ENCODE results near the gene KCTD1. TPM values are rescaled to one million over a fixed set of nuclear protein-coding genes. Genes with fewer than 3 reads are reported as not detected.

KCTD1 gene
- total RNA-seq = 1 to 10 TPM; 2.8 to 3.4 TPM
- polyA plus RNA-seq = under 1 TPM in 1 of 2 donors, not detected in 1; 0.34 TPM

GRCh38 chr18:26548415-26549262 is at the start of gene KCTD1:
Gene KCTD1 (minus strand): TSS chr18:26548553. CDS start chr18:26548536, 17 bp downstream.
- H3K9me3 Mint-ChIP-seq = peaks cover 0 to 6% (median 0%) of the 10 kb centered on the region in 8 donors
- Histone ChIP-seq H3K36me3 (ENCODE audit: insufficient read depth, low read length) (no peaks in the 10 kb centered on the region), H3K9me3 (ENCODE audit: control insufficient read depth in 1 of 2, low read length in 2 of 2) (no peaks in the 10 kb centered on the region), H3K4me1 (ENCODE audit: insufficient read depth, low read length) (peaks cover 44% of the 10 kb centered on the region), H3K4me3 (ENCODE audit: low read length in 2 of 2) (peak within 1 kb of the TSS in 1 of 2 donors; percentile 42), H3K27ac (ENCODE audit: low read depth, low read length) (no peak within 1 kb of the TSS), H3K27me3 (ENCODE audit: insufficient read depth, low read length) (peaks cover 16% of the 10 kb centered on the region)
- peak; percentile 55 to 72 (median 68) for DNase-seq
- peaks cover 17 to 52% (median 32%) of the 10 kb centered on the region in 4 donors for H3K4me1 Mint-ChIP-seq
- peak within 1 kb of the TSS in 3 of 7 donors; percentile 22 to 68 (median 64) for H3K27ac Mint-ChIP-seq
- peaks cover 0 to 1% of the 10 kb centered on the region in 2 donors for H3K36me3 Mint-ChIP-seq
- H3K4me3 Mint-ChIP-seq = peak within 1 kb of the TSS; percentile 85 to 92 (median 88)
- intact Hi-C loops (cut with micrococcal nuclease) = loop anchor here (5.0 kb wide), 1 partner anchor 456 kb away; the partner anchor contains the start of gene SS18
- CTCF ChIA-PET (ENCODE audit: partially characterized antibody) = interaction anchor here (0.7 to 1.4 kb wide), 3 partner anchors 38 to 164 kb away, joined by 3 to 4 read pairs (median 3); no protein-coding TSS in a partner anchor
- POLR2A ChIA-PET (ENCODE audit: partially characterized antibody) = interaction anchor here (1.4 kb wide), 1 partner anchor 14 kb away, joined by 3 read pairs; no protein-coding TSS in a partner anchor
- peaks cover 20 to 26% of the 10 kb centered on the region in 2 donors for H3K27me3 Mint-ChIP-seq

- H3K9me3 ChIP-seq (ENCODE audit: control insufficient read depth in 1 of 2, low read length in 2 of 2) = no peaks in the 10 kb centered on the region
- H3K27ac ChIP-seq (ENCODE audit: low read depth, low read length) = no peak overlapping the region
- Mint-ChIP-seq H3K4me1 (no peaks in the 10 kb centered on the region), H3K27me3 (peaks cover 6 to 11% of the 10 kb centered on the region in 2 donors), H3K36me3 (no peaks in the 10 kb centered on the region), H3K9me3 (peaks cover 0 to 6% (median 1%) of the 10 kb centered on the region in 8 donors), H3K27ac (no peak overlapping the region), H3K4me3 (no peak overlapping the region)
- no peaks in the 10 kb centered on the region for H3K36me3 ChIP-seq (ENCODE audit: insufficient read depth, low read length)
- CTCF ChIA-PET (ENCODE audit: partially characterized antibody) = no interaction called here
- intact Hi-C loops (cut with micrococcal nuclease) = no loop called here
- POLR2A ChIA-PET (ENCODE audit: partially characterized antibody) = no interaction called here
- no peak for DNase-seq
- no peaks in the 10 kb centered on the region for H3K4me1 ChIP-seq (ENCODE audit: insufficient read depth, low read length)
- H3K27me3 ChIP-seq (ENCODE audit: insufficient read depth, low read length) = no peaks in the 10 kb centered on the region
- H3K4me3 ChIP-seq (ENCODE audit: low read length in 2 of 2) = no peak overlapping the region
These were observed 45.3 kb upstream of the KCTD1 start for GRCh38 chr18:26593365-26594320.

- no peaks in the 10 kb centered on the region for H3K9me3 Mint-ChIP-seq
- H3K9me3 ChIP-seq (ENCODE audit: control insufficient read depth in 1 of 2, low read length in 2 of 2) = no peaks in the 10 kb centered on the region
- H3K4me3 Mint-ChIP-seq = no peak overlapping the region
- no peak overlapping the region for H3K27ac Mint-ChIP-seq
- no peaks in the 10 kb centered on the region for H3K4me1 ChIP-seq (ENCODE audit: insufficient read depth, low read length)
- H3K27ac ChIP-seq (ENCODE audit: low read depth, low read length) = no peak overlapping the region
- H3K27me3 ChIP-seq (ENCODE audit: insufficient read depth, low read length) = no peaks in the 10 kb centered on the region
- no peaks in the 10 kb centered on the region for H3K36me3 Mint-ChIP-seq
- CTCF ChIA-PET (ENCODE audit: partially characterized antibody) = no interaction called here
- no peak for DNase-seq
- H3K4me1 Mint-ChIP-seq = no peaks in the 10 kb centered on the region
- intact Hi-C loops (cut with micrococcal nuclease) = no loop called here
- H3K4me3 ChIP-seq (ENCODE audit: low read length in 2 of 2) = no peak overlapping the region
- POLR2A ChIA-PET (ENCODE audit: partially characterized antibody) = no interaction called here
- no peaks in the 10 kb centered on the region for H3K36me3 ChIP-seq (ENCODE audit: insufficient read depth, low read length)
- H3K27me3 Mint-ChIP-seq = peaks cover 2 to 11% of the 10 kb centered on the region in 2 donors
These were observed 36.4 kb upstream of the KCTD1 start for GRCh38 chr18:26584745-26585144.

GRCh38 chr18:26579941-26580618 is 31.7 kb upstream of the KCTD1 start:
- Mint-ChIP-seq H3K9me3 (peaks cover 0 to 1% (median 0%) of the 10 kb centered on the region in 8 donors), H3K36me3 (no peaks in the 10 kb centered on the region), H3K4me3 (no peak overlapping the region), H3K4me1 (peaks cover 3 to 12% (median 8%) of the 10 kb centered on the region in 4 donors), H3K27ac (no peak overlapping the region), H3K27me3 (peaks cover 14 to 22% of the 10 kb centered on the region in 2 donors)
- peaks cover 8% of the 10 kb centered on the region for H3K4me1 ChIP-seq (ENCODE audit: insufficient read depth, low read length)
- ChIA-PET CTCF (ENCODE audit: partially characterized antibody) (no interaction called here), POLR2A (ENCODE audit: partially characterized antibody) (no interaction called here)
- intact Hi-C loops (cut with micrococcal nuclease) = no loop called here
- no peak overlapping the region for H3K27ac ChIP-seq (ENCODE audit: low read depth, low read length)
- no peak overlapping the region for H3K4me3 ChIP-seq (ENCODE audit: low read length in 2 of 2)
- no peak for DNase-seq
- H3K36me3 ChIP-seq (ENCODE audit: insufficient read depth, low read length) = no peaks in the 10 kb centered on the region
- H3K9me3 ChIP-seq (ENCODE audit: control insufficient read depth in 1 of 2, low read length in 2 of 2) = no peaks in the 10 kb centered on the region
- no peaks in the 10 kb centered on the region for H3K27me3 ChIP-seq (ENCODE audit: insufficient read depth, low read length)

- H3K27ac Mint-ChIP-seq = no peak overlapping the region
- no peak for DNase-seq
- H3K36me3 Mint-ChIP-seq = no peaks in the 10 kb centered on the region
- H3K36me3 ChIP-seq (ENCODE audit: insufficient read depth, low read length) = no peaks in the 10 kb centered on the region
- ChIA-PET POLR2A (ENCODE audit: partially characterized antibody) (no interaction called here), CTCF (ENCODE audit: partially characterized antibody) (no interaction called here)
- H3K9me3 Mint-ChIP-seq = peaks cover 0 to 1% (median 0%) of the 10 kb centered on the region in 8 donors
- H3K4me3 ChIP-seq (ENCODE audit: low read length in 2 of 2) = no peak overlapping the region
- no peak overlapping the region for H3K27ac ChIP-seq (ENCODE audit: low read depth, low read length)
- peaks cover 10% of the 10 kb centered on the region for H3K4me1 ChIP-seq (ENCODE audit: insufficient read depth, low read length)
- H3K4me1 Mint-ChIP-seq = peaks cover 5 to 15% (median 10%) of the 10 kb centered on the region in 4 donors
- H3K4me3 Mint-ChIP-seq = peak overlapping the region in 2 of 8 donors; percentile 0 to 80
- intact Hi-C loops (cut with micrococcal nuclease) = no loop called here
- peaks cover 20 to 21% of the 10 kb centered on the region in 2 donors for H3K27me3 Mint-ChIP-seq
- H3K9me3 ChIP-seq (ENCODE audit: control insufficient read depth in 1 of 2, low read length in 2 of 2) = no peaks in the 10 kb centered on the region
- peaks cover 3% of the 10 kb centered on the region for H3K27me3 ChIP-seq (ENCODE audit: insufficient read depth, low read length)
These were observed 27.5 kb upstream of the KCTD1 start for GRCh38 chr18:26575865-26576217.

- Mint-ChIP-seq H3K4me3 (peak overlapping the region in 7 of 8 donors; percentile 7 to 80 (median 61)), H3K4me1 (peaks cover 5 to 15% (median 10%) of the 10 kb centered on the region in 4 donors), H3K27me3 (peaks cover 20% of the 10 kb centered on the region in 2 donors), H3K27ac (no peak overlapping the region), H3K9me3 (peaks cover 0 to 1% (median 0%) of the 10 kb centered on the region in 8 donors), H3K36me3 (no peaks in the 10 kb centered on the region)
- Histone ChIP-seq H3K36me3 (ENCODE audit: insufficient read depth, low read length) (no peaks in the 10 kb centered on the region), H3K4me3 (ENCODE audit: low read length in 2 of 2) (no peak overlapping the region), H3K27ac (ENCODE audit: low read depth, low read length) (no peak overlapping the region), H3K9me3 (ENCODE audit: control insufficient read depth in 1 of 2, low read length in 2 of 2) (no peaks in the 10 kb centered on the region), H3K27me3 (ENCODE audit: insufficient read depth, low read length) (peaks cover 3% of the 10 kb centered on the region), H3K4me1 (ENCODE audit: insufficient read depth, low read length) (peaks cover 10% of the 10 kb centered on the region)
- POLR2A ChIA-PET (ENCODE audit: partially characterized antibody) = no interaction called here
- intact Hi-C loops (cut with micrococcal nuclease) = no loop called here
- CTCF ChIA-PET (ENCODE audit: partially characterized antibody) = interaction anchor here (1.5 kb wide), 1 partner anchor 10 kb away, joined by 3 read pairs; no protein-coding TSS in a partner anchor
- no peak for DNase-seq
These were observed 26.9 kb upstream of the KCTD1 start for GRCh38 chr18:26574958-26575864.
